Gastroesophageal sphincter (tissue), 3 donors: ENCODE measurements around the gene IRF1.
"Not testable (repeated sequence)": the region's sequence is repeated elsewhere in the genome, so short reads cannot be mapped to it uniquely, and the experiment has no call there.

Source experiments
- CTCF ChIP-seq, 4 experiments: fragments of 200-600 bp in 2 of 4; fragments of 450-650 bp in 2 of 4; sonication (generic) in 1 of 4; IDR thresholded peaks; one replicate each; pipeline ENCODE4 v1.5.1; 2017 to 2019; ENCODE audit warnings: antibody characterized with exemption in 4 of 4, mild to moderate bottlenecking in 2 of 4, moderate library complexity in 2 of 4
- EP300 ChIP-seq: sonication (generic); formaldehyde crosslinking; IDR thresholded peaks from one replicate; pipeline ENCODE4 v1.6.1; 2017; ENCODE audit warnings: antibody characterized with exemption, mild to moderate bottlenecking
- POLR2AphosphoS5 ChIP-seq: sonication (generic); formaldehyde crosslinking; IDR thresholded peaks from one replicate; pipeline ENCODE4 v1.6.1; 2017; ENCODE audit warnings: antibody characterized with exemption

GRCh38 chr5:132513618-132514336 is 23.2 kb upstream of the IRF1 start:
- TF ChIP-seq CTCF (IDR thresholded peaks at IDR 0.05); POLR2AphosphoS5; EP300: not testable (repeated sequence)
